Parathyroid adenoma (tissue), 2 donors: ENCODE measurements around the gene TMCC3.

Experiments
- H2AFZ ChIP-seq: fragments of 300-600 bp; sonication (generic); one replicate; pipeline ENCODE4 v1.7.0; 2017; ENCODE audit warnings: antibody characterized with exemption, mild to moderate bottlenecking
- H3K27ac ChIP-seq: fragments of 300-600 bp; sonication (generic); one replicate; pipeline ENCODE4 v1.7.0; 2017
- H3K27me3 ChIP-seq: fragments of 300-600 bp; sonication (generic); one replicate; pipeline ENCODE4 v1.7.0; 2017; ENCODE audit warnings: low read length; ENCODE audit not compliant: control insufficient read depth, insufficient read depth
- H3K36me3 ChIP-seq: fragments of 300-600 bp; sonication (generic); one replicate; pipeline ENCODE4 v1.7.0; 2017; ENCODE audit warnings: low read length; ENCODE audit not compliant: control insufficient read depth, insufficient read depth
- H3K4me1 ChIP-seq: fragments of 300-600 bp; sonication (generic); one replicate; pipeline ENCODE4 v1.7.0; 2017; ENCODE audit warnings: control low read depth
- H3K4me2 ChIP-seq: fragments of 300-600 bp; sonication (generic); one replicate; pipeline ENCODE4 v1.7.0; 2017; ENCODE audit warnings: low read length
- H3K4me3 ChIP-seq: fragments of 300-600 bp; sonication (generic); one replicate; pipeline ENCODE4 v1.7.0; 2017; ENCODE audit warnings: low read depth, low read length
- H3K79me2 ChIP-seq: fragments of 300-600 bp; sonication (generic); one replicate; pipeline ENCODE4 v1.7.0; 2017; ENCODE audit warnings: control low read depth
- H3K9ac ChIP-seq: fragments of 300-600 bp; sonication (generic); one replicate; pipeline ENCODE4 v1.7.0; 2017; ENCODE audit warnings: mild to moderate bottlenecking
- H3K9me3 ChIP-seq: fragments of 300-600 bp; sonication (generic); one replicate; pipeline ENCODE4 v1.7.0; 2017; ENCODE audit warnings: low read length; ENCODE audit not compliant: control insufficient read depth
- TF ChIP-seq, protein P1 (sequence below): fragments of 300-600 bp; sonication (generic); IDR thresholded peaks from one replicate; pipeline ENCODE4 v1.7.0; 2017; ENCODE audit warnings: antibody characterized with exemption, mild to moderate bottlenecking
- donor health status: primary hyperparathyroidism.

The TMCC3 gene

GRCh38 chr12:94670075-94670474 is 19.7 kb upstream of the TMCC3 start:
- Histone ChIP-seq H3K4me2 (no peak overlapping the region), H3K9me3 (no peaks in the 10 kb centered on the region), H3K79me2 (no peaks in the 10 kb centered on the region), H2AFZ (no peak overlapping the region), H3K4me3 (no peak overlapping the region), H3K27ac (no peak overlapping the region), H3K27me3 (no peaks in the 10 kb centered on the region), H3K4me1 (no peaks in the 10 kb centered on the region), H3K9ac (no peak overlapping the region), H3K36me3 (no peaks in the 10 kb centered on the region)
- TF ChIP-seq, protein P1, sequence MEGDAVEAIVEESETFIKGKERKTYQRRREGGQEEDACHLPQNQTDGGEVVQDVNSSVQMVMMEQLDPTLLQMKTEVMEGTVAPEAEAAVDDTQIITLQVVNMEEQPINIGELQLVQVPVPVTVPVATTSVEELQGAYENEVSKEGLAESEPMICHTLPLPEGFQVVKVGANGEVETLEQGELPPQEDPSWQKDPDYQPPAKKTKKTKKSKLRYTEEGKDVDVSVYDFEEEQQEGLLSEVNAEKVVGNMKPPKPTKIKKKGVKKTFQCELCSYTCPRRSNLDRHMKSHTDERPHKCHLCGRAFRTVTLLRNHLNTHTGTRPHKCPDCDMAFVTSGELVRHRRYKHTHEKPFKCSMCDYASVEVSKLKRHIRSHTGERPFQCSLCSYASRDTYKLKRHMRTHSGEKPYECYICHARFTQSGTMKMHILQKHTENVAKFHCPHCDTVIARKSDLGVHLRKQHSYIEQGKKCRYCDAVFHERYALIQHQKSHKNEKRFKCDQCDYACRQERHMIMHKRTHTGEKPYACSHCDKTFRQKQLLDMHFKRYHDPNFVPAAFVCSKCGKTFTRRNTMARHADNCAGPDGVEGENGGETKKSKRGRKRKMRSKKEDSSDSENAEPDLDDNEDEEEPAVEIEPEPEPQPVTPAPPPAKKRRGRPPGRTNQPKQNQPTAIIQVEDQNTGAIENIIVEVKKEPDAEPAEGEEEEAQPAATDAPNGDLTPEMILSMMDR = no peak

DNA sequence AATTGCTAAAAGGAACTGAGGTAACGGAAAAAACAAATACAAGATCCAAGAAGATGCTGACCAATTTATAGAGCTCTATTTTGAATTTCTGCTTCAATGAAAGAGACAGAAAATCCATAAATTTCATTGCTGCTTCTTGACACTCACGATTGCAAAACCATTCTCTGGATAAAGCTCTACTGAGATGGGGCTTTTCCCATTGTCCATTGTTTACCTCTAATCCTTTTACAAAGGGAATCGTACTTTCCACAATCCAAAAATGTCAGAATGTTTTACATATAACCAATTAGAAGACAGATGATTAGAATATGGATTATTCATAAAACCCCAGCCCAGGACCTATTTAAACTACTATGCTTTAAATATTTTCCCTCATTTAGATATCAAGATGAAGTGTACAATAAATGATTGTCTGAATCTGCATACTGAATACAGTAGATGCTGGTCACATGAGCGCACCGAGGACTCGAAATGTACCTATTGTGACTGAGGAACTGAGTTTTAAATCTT is 16.7 kb upstream of the TMCC3 start:
- H3K9me3 ChIP-seq = no peaks in the 10 kb centered on the region
- H3K9ac ChIP-seq = no peak overlapping the region
- no peaks in the 10 kb centered on the region for H3K4me1 ChIP-seq
- TF ChIP-seq, protein P1 = no peak
- H3K27me3 ChIP-seq = no peaks in the 10 kb centered on the region
- no peaks in the 10 kb centered on the region for H3K36me3 ChIP-seq
- H3K4me3 ChIP-seq = no peak overlapping the region
- H3K27ac ChIP-seq = no peak overlapping the region
- H2AFZ ChIP-seq = no peak overlapping the region
- H3K79me2 ChIP-seq = peaks cover under 1% of the 10 kb centered on the region
- no peak overlapping the region for H3K4me2 ChIP-seq

DNA sequence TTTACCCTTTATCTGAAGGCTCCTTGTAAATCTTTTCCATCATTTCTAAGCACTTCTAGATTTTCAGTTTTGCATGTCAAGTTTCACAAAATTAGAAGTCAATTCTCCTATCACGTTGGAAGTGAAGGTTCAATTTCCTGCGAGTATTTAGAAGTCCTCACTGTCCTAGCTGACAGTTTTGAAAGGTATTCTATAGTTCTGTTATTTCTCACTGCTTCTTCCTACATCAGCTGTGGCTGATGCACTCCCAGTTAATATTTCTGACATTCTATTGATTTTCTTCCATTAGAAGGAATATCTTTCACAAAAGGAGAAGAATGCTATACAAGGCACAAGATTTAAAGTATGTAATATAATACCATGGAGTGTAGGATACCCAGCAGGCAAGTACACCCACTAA is 15.8 kb upstream of the TMCC3 start:
- H3K9me3 ChIP-seq = no peaks in the 10 kb centered on the region
- H3K79me2 ChIP-seq = peaks cover 4% of the 10 kb centered on the region
- H3K27me3 ChIP-seq = no peaks in the 10 kb centered on the region
- no peaks in the 10 kb centered on the region for H3K36me3 ChIP-seq
- no peak overlapping the region for H2AFZ ChIP-seq
- no peak overlapping the region for H3K27ac ChIP-seq
- no peak overlapping the region for H3K9ac ChIP-seq
- no peak overlapping the region for H3K4me2 ChIP-seq
- no peaks in the 10 kb centered on the region for H3K4me1 ChIP-seq
- H3K4me3 ChIP-seq = no peak overlapping the region
- TF ChIP-seq, protein P1 = no peak

GRCh38 chr12:94663702-94664101 is 13.3 kb upstream of the TMCC3 start:
- Histone ChIP-seq H3K36me3 (no peaks in the 10 kb centered on the region), H3K9ac (no peak overlapping the region), H3K79me2 (peaks cover 4% of the 10 kb centered on the region), H3K9me3 (no peaks in the 10 kb centered on the region), H2AFZ (no peak overlapping the region), H3K27ac (no peak overlapping the region), H3K4me1 (no peaks in the 10 kb centered on the region), H3K4me3 (no peak overlapping the region), H3K4me2 (no peak overlapping the region), H3K27me3 (no peaks in the 10 kb centered on the region)
- TF ChIP-seq, protein P1 = no peak

DNA sequence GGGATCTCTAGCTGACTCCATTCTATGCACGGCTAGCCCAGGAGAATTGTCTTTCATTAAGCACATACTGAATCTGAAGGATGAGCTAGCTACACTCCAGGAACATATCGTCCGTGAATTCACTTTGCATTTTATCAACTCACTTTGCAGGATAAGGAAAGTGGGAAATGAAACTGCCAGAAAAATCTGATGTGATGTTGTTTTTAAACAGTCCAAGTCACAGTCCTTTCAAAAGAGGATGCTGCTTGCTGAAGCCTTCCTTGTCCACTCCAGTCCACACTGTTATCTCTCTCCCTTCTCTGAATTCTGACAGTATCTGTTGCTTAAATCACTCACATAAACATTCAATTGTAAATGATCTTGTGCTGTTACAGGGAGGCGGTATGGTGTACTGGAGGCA is 12.7 kb upstream of the TMCC3 start:
- Histone ChIP-seq H3K27ac (no peak overlapping the region), H2AFZ (no peak overlapping the region), H3K9ac (no peak overlapping the region), H3K9me3 (no peaks in the 10 kb centered on the region), H3K27me3 (no peaks in the 10 kb centered on the region), H3K4me1 (no peaks in the 10 kb centered on the region), H3K4me3 (no peak overlapping the region), H3K4me2 (no peak overlapping the region), H3K79me2 (peaks cover 4% of the 10 kb centered on the region), H3K36me3 (no peaks in the 10 kb centered on the region)
- TF ChIP-seq, protein P1 = no peak
